WTC11 (cell line): ENCODE measurements around the gene FKBP1A. TPM values are rescaled to one million over a fixed set of nuclear protein-coding genes. Genes with fewer than 3 reads are reported as not detected.

Source experiments
- ATAC-seq: fragments of 200-7000 bp; cut with Tn5 transposase; 2 replicates; pipeline ENCODE4 v1.10.0; 2021; ENCODE audit warnings: mild to moderate bottlenecking, moderate library complexity
- CTCF ChIA-PET: fragments of 300-600 bp; sonication (Branson Sonifier 250); formaldehyde crosslinking; loops from one replicate; lab custom pipeline; 2021; ENCODE audit warnings: antibody characterized with exemption; lab: Charles Lee
- POLR2A ChIA-PET: fragments of 350-600 bp; sonication (Branson Sonifier 250); formaldehyde crosslinking; loops from one replicate; lab custom pipeline; 2021; ENCODE audit warnings: antibody characterized with exemption; lab: Charles Lee
- DNase-seq: peaks from one replicate; pipeline ENCODE4 v3.0.0; 2021; ENCODE audit warnings: low spot score
- H3K27ac Mint-ChIP-seq: 2 replicates; pipeline ENCODE4 v1.8.0; 2021; ENCODE audit warnings: mixed read lengths
- H3K27me3 Mint-ChIP-seq: 2 replicates; pipeline ENCODE4 v1.8.0; 2021; ENCODE audit warnings: low read depth, mild to moderate bottlenecking, moderate library complexity, mixed read lengths
- H3K36me3 Mint-ChIP-seq: 2 replicates; pipeline ENCODE4 v1.8.0; 2021; ENCODE audit warnings: mixed read lengths
- H3K4me1 Mint-ChIP-seq: 2 replicates; pipeline ENCODE4 v1.8.0; 2022; ENCODE audit warnings: mixed read lengths
- H3K4me3 Mint-ChIP-seq: 2 replicates; pipeline ENCODE4 v1.8.0; 2021; ENCODE audit warnings: mild to moderate bottlenecking, moderate library complexity, mixed read lengths
- H3K9me3 Mint-ChIP-seq: 2 replicates; pipeline ENCODE4 v1.8.0; 2021; ENCODE audit warnings: mixed read lengths
- ETV6 ChIP-seq: sonication (generic); formaldehyde crosslinking; IDR thresholded peaks from 2 replicates; pipeline ENCODE4 v1.8.1; 2022; ENCODE audit warnings: mild to moderate bottlenecking, missing genetic modification reagents
- GRHL2 ChIP-seq: fragments of 250-450 bp; sonication (Bioruptor Pico); IDR thresholded peaks from 2 replicates; pipeline ENCODE4 v1.8.0; 2022; ENCODE audit warnings: mild to moderate bottlenecking, moderate library complexity; ENCODE audit not compliant: insufficient replicate concordance, severe bottlenecking
- GTF2I ChIP-seq: fragments of 250-450 bp; sonication (Bioruptor Pico); conservative IDR thresholded peaks from 2 replicates; pipeline ENCODE4 v1.4.0; 2021; ENCODE audit warnings: mild to moderate bottlenecking
- IRF2 ChIP-seq: sonication (generic); formaldehyde crosslinking; IDR thresholded peaks from 2 replicates; pipeline ENCODE4 v1.8.0; 2022; ENCODE audit warnings: low read depth, missing genetic modification reagents, borderline replicate concordance
- MXD4 ChIP-seq: fragments of 250-450 bp; sonication (Bioruptor Pico); IDR thresholded peaks from 2 replicates; pipeline ENCODE4 v1.8.0; 2021; ENCODE audit warnings: mild to moderate bottlenecking, moderate library complexity, borderline replicate concordance
- MYBL2 ChIP-seq: sonication (generic); formaldehyde crosslinking; IDR thresholded peaks from 2 replicates; pipeline ENCODE4 v1.8.1; 2023; ENCODE audit warnings: mild to moderate bottlenecking, moderate library complexity, missing genetic modification reagents
- NFE2L1 ChIP-seq: sonication (generic); formaldehyde crosslinking; IDR thresholded peaks from 2 replicates; pipeline ENCODE4 v1.8.1; 2023; ENCODE audit warnings: missing genetic modification reagents
- NR3C1 ChIP-seq: sonication (generic); formaldehyde crosslinking; conservative IDR thresholded peaks from 2 replicates; pipeline ENCODE4 v1.8.1; 2023; ENCODE audit warnings: low read depth, mild to moderate bottlenecking, missing genetic modification reagents
- RELA ChIP-seq: sonication (generic); formaldehyde crosslinking; IDR thresholded peaks from 2 replicates; pipeline ENCODE4 v1.8.1; 2022; ENCODE audit warnings: missing genetic modification reagents, mild to moderate bottlenecking, borderline replicate concordance
- RORB ChIP-seq: fragments of 250-450 bp; sonication (Bioruptor Pico); IDR thresholded peaks from 2 replicates; pipeline ENCODE4 v1.9.0; 2021; ENCODE audit warnings: mild to moderate bottlenecking
- TEAD1 ChIP-seq: sonication (generic); formaldehyde crosslinking; IDR thresholded peaks from 2 replicates; pipeline ENCODE4 v1.8.0; 2022; ENCODE audit warnings: mild to moderate bottlenecking, missing genetic modification reagents
- TP53 ChIP-seq: sonication (generic); formaldehyde crosslinking; IDR thresholded peaks from 2 replicates; pipeline ENCODE4 v1.8.1; 2023; ENCODE audit warnings: mild to moderate bottlenecking, missing genetic modification reagents
- ZNF232 ChIP-seq: sonication (generic); formaldehyde crosslinking; IDR thresholded peaks from 2 replicates; pipeline ENCODE4 v1.8.0; 2022; ENCODE audit warnings: mild to moderate bottlenecking, missing genetic modification reagents
- ZNF263 ChIP-seq: sonication (generic); formaldehyde crosslinking; IDR thresholded peaks from 2 replicates; pipeline ENCODE4 v1.8.1; 2022; ENCODE audit warnings: low read depth, mild to moderate bottlenecking, moderate library complexity, missing genetic modification reagents
- ZNF423 ChIP-seq: fragments of 250-450 bp; sonication (Bioruptor Pico); IDR thresholded peaks from 2 replicates; pipeline ENCODE4 v2.1.2; 2022; ENCODE audit warnings: mild to moderate bottlenecking, moderate library complexity
- ZNF671 ChIP-seq: fragments of 250-450 bp; sonication (Bioruptor Pico); IDR thresholded peaks from 2 replicates; pipeline ENCODE4 v1.8.0; 2021; ENCODE audit warnings: mild to moderate bottlenecking
- total RNA-seq: library from RNA; stranded (reverse); gene quantifications from 3 replicates; pipeline ENCODE4 v1.2.3, GENCODE V29; 2021
- TF ChIP-seq, protein P1 (sequence below): fragments of 250-450 bp; sonication (Bioruptor Pico); IDR thresholded peaks from 2 replicates; pipeline ENCODE4 v1.9.0; 2021; ENCODE audit warnings: moderate library complexity, mild to moderate bottlenecking, inconsistent platforms, borderline replicate concordance
- TF ChIP-seq, protein P2 (sequence below): fragments of 200-600 bp; IDR thresholded peaks from 2 replicates; pipeline ENCODE4 v1.8.0; 2022; ENCODE audit warnings: antibody characterized with exemption
- TF ChIP-seq, protein P3 (sequence below): sonication (generic); formaldehyde crosslinking; conservative IDR thresholded peaks from 2 replicates; pipeline ENCODE4 v1.8.1; 2022; ENCODE audit warnings: mild to moderate bottlenecking, missing genetic modification reagents
- TF ChIP-seq, protein P4 (sequence below): sonication (generic); formaldehyde crosslinking; IDR thresholded peaks from 2 replicates; pipeline ENCODE4 v1.8.0; 2022; ENCODE audit warnings: mild to moderate bottlenecking, missing genetic modification reagents
- TF ChIP-seq, protein P5 (sequence below): sonication (generic); formaldehyde crosslinking; IDR thresholded peaks from 2 replicates; pipeline ENCODE4 v1.8.1; 2022; ENCODE audit warnings: mild to moderate bottlenecking, moderate library complexity, missing genetic modification reagents
- TF ChIP-seq, protein P6 (sequence below): fragments of 250-450 bp; sonication (Bioruptor Pico); IDR thresholded peaks from 2 replicates; pipeline ENCODE4 v1.9.0; 2021; ENCODE audit warnings: mild to moderate bottlenecking

The FKBP1A gene
- total RNA-seq, 1 experiment from 2014 or later: 218 TPM

DNA sequence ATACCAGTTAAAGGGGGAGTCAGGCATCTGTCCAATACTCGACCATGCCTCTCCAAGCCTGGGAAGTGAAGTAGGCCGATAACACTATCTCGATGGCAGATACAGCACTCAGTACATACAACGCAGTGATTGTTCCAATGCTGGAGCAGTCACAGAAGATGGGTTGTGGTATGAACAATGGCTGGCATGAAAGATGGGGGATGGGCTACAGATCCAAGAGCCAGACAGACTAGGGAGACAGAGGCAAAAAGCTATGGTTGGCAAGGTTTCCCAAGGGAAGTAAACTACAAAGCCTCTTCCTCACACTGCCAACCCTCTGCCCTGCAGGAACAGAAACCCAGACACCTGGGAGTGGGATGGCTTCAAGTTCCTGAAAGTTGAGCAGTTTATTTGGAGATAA lies 19.2 kb downstream of the FKBP1A start:
- Mint-ChIP-seq H3K4me3 (no peak overlapping the region), H3K4me1 (peaks cover 31% of the 10 kb centered on the region), H3K9me3 (no peaks in the 10 kb centered on the region), H3K36me3 (peaks cover 25% of the 10 kb centered on the region), H3K27me3 (no peaks in the 10 kb centered on the region), H3K27ac (no peak overlapping the region)
- ChIA-PET POLR2A (no interaction called here), CTCF (interaction anchor here (1.2 kb wide), 1 partner anchor 18 kb away, joined by 3 read pairs; no protein-coding TSS in a partner anchor)
- TF ChIP-seq TP53 (CRISPR knock-in tag) (no peak), MYBL2 (no peak), NFE2L1 (CRISPR knock-in tag) (no peak), RORB (CRISPR knock-in tag) (no peak), GTF2I (CRISPR knock-in tag) (no peak), ETV6 (CRISPR knock-in tag) (no peak)
- TF ChIP-seq, protein P1, sequence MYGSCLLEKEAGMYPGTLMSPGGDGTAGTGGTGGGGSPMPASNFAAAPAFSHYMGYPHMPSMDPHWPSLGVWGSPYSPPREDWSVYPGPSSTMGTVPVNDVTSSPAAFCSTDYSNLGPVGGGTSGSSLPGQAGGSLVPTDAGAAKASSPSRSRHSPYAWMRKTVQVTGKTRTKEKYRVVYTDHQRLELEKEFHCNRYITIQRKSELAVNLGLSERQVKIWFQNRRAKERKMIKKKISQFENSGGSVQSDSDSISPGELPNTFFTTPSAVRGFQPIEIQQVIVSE (CRISPR knock-in tag): no peak
- TF ChIP-seq, protein P2, sequence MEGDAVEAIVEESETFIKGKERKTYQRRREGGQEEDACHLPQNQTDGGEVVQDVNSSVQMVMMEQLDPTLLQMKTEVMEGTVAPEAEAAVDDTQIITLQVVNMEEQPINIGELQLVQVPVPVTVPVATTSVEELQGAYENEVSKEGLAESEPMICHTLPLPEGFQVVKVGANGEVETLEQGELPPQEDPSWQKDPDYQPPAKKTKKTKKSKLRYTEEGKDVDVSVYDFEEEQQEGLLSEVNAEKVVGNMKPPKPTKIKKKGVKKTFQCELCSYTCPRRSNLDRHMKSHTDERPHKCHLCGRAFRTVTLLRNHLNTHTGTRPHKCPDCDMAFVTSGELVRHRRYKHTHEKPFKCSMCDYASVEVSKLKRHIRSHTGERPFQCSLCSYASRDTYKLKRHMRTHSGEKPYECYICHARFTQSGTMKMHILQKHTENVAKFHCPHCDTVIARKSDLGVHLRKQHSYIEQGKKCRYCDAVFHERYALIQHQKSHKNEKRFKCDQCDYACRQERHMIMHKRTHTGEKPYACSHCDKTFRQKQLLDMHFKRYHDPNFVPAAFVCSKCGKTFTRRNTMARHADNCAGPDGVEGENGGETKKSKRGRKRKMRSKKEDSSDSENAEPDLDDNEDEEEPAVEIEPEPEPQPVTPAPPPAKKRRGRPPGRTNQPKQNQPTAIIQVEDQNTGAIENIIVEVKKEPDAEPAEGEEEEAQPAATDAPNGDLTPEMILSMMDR: no peak
- TF ChIP-seq, protein P3, sequence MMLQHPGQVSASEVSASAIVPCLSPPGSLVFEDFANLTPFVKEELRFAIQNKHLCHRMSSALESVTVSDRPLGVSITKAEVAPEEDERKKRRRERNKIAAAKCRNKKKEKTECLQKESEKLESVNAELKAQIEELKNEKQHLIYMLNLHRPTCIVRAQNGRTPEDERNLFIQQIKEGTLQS: no peak
- ATAC-seq (no peak), DNase-seq (no peak)

DNA sequence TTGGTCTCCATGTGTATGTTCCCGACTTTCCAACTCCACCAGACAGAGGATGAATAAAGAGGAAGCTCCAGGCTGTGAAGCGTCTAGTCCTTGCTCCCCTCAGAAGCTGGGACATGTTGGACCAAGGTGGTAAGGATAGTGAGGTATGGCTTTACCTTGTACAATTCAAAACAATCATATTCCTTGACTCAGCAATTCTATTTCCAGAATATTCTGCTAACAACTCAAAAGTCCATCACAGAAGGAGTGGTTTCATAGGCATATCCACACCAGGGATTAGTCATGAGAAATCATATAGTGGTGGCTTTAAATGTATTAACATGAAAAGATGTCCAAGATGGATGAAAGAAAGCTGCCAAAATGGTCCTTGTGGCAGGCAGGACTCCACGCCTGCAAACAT lies 19.8 kb downstream of the FKBP1A start:
- ChIA-PET CTCF (no interaction called here), POLR2A (no interaction called here)
- no peak for ATAC-seq
- DNase-seq: no peak
- Mint-ChIP-seq H3K27ac (no peak overlapping the region), H3K4me1 (peaks cover 25% of the 10 kb centered on the region), H3K27me3 (no peaks in the 10 kb centered on the region), H3K36me3 (peaks cover 31% of the 10 kb centered on the region), H3K4me3 (no peak overlapping the region), H3K9me3 (no peaks in the 10 kb centered on the region)
- TF ChIP-seq, protein P4, sequence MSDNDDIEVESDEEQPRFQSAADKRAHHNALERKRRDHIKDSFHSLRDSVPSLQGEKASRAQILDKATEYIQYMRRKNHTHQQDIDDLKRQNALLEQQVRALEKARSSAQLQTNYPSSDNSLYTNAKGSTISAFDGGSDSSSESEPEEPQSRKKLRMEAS (CRISPR knock-in tag): no peak
- no peak for TF ChIP-seq ETV6 (CRISPR knock-in tag)

DNA sequence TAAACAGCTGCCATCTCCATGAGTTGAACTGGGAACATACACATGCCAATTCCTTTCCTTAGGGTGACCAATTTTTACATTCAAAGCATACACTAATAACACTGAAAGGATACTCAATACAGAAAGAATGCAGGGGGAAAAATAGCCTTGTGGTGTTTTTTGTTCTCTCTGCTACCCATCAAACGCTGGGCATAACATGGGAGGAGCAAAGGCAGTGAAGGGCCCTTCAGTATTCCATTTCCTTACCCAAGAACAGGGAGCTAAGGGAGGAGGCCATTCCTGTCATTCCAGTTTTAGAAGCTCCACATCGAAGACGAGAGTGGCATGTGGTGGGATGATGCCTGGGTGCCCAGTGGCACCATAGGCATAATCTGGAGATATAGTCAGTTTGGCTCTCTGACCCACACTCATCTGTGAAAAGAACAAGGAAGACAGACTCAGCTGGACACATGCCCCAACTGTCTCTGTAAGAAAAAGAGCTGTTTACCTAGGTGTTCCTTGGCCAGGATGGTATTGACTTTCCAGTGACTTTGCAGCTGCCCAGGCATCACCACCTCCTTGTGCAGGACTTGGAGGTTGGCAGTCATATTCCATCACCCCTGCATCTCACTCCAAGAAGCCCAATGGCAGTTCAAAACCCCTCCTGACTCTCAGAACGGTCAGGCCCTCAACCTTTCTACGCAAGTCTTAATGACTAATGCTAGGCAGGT lies 20.9 kb downstream of the FKBP1A start:
- Mint-ChIP-seq H3K4me3 (no peak overlapping the region), H3K27ac (no peak overlapping the region), H3K9me3 (no peaks in the 10 kb centered on the region; the same call in 1 of the 2 replicates), H3K27me3 (no peaks in the 10 kb centered on the region), H3K4me1 (peaks cover 15% of the 10 kb centered on the region), H3K36me3 (peaks cover 41% of the 10 kb centered on the region)
- POLR2A ChIA-PET: interaction anchor here (0.6 kb wide), 1 partner anchor 18 kb away, joined by 3 read pairs; no protein-coding TSS in a partner anchor
- CTCF ChIA-PET: interaction anchor here (1.4 kb wide), 1 partner anchor 10 kb away, joined by 3 read pairs; no protein-coding TSS in a partner anchor
- DNase-seq (no peak), ATAC-seq (no peak)
- TF ChIP-seq ZNF423 (CRISPR knock-in tag): no peak
- TF ChIP-seq, protein P5, sequence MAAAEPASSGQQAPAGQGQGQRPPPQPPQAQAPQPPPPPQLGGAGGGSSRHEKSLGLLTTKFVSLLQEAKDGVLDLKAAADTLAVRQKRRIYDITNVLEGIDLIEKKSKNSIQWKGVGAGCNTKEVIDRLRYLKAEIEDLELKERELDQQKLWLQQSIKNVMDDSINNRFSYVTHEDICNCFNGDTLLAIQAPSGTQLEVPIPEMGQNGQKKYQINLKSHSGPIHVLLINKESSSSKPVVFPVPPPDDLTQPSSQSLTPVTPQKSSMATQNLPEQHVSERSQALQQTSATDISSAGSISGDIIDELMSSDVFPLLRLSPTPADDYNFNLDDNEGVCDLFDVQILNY (CRISPR knock-in tag): no peak

DNA sequence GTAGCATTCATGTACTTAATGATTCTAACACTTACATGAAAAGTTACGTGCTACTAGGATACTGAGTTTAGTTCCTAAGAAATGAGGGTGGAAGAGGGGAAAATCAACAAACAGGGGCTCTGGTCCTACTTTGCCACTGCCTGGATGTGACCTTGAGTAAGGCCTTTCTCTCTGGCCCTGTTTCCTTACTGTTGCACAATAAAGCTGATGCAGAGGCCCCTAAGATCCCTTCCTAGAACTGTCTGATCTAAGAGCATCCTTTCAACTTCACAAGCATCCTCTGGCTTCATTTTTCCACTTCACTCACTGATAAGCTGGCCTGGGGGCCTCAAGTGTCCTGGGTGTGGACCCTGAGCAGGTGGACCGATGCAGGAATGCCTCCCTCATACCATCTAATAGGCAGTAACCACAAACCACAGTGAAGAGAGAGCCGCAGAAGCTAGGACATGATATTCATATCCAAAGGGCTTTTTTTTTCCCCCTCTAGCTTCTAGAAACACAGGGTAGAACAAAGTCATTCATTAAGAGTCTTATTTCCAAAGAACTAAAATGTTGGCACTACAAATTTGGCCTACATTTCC lies 21.6 kb downstream of the FKBP1A start:
- no peak for ATAC-seq
- TF ChIP-seq TP53 (CRISPR knock-in tag): no peak
- TF ChIP-seq ZNF232: no peak
- TF ChIP-seq ZNF671 (CRISPR knock-in tag): no peak
- no peak for TF ChIP-seq IRF2 (CRISPR knock-in tag)
- TF ChIP-seq ZNF263 (CRISPR knock-in tag): no peak
- TF ChIP-seq RELA: no peak
- TF ChIP-seq, protein P6, sequence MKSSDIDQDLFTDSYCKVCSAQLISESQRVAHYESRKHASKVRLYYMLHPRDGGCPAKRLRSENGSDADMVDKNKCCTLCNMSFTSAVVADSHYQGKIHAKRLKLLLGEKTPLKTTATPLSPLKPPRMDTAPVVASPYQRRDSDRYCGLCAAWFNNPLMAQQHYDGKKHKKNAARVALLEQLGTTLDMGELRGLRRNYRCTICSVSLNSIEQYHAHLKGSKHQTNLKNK (CRISPR knock-in tag): no peak
- TF ChIP-seq NR3C1 (CRISPR knock-in tag): no peak
- TF ChIP-seq, protein P3: no peak
- TF ChIP-seq TEAD1 (CRISPR knock-in tag): no peak
- TF ChIP-seq GRHL2 (CRISPR knock-in tag): no peak
- TF ChIP-seq MXD4: no peak

More for the DNA sequence above, 21.6 kb downstream of the FKBP1A start:
- H3K36me3 Mint-ChIP-seq: peaks cover 43% of the 10 kb centered on the region
- no peak overlapping the region for H3K27ac Mint-ChIP-seq
- no peaks in the 10 kb centered on the region for H3K27me3 Mint-ChIP-seq
- ChIA-PET POLR2A (no interaction called here), CTCF (interaction anchor here (1.4 kb wide), 1 partner anchor 10 kb away, joined by 3 read pairs; no protein-coding TSS in a partner anchor)
- no peaks in the 10 kb centered on the region; the same call in 1 of the 2 replicates for H3K9me3 Mint-ChIP-seq
- peaks cover 10% of the 10 kb centered on the region for H3K4me1 Mint-ChIP-seq
- no peak for DNase-seq
- H3K4me3 Mint-ChIP-seq: no peak overlapping the region
